Mammary epithelial cell (primary cell): ENCODE results near the gene EPG5.
"Not testable (repeated sequence)": the region's sequence is repeated elsewhere in the genome, so short reads cannot be mapped to it uniquely, and the experiment has no call there.

Experiments used
- EZH2 ChIP-seq: IDR thresholded peaks from 2 replicates; pipeline ENCODE4 v1.6.1; 2012; ENCODE audit warnings: low read length, inconsistent platforms, borderline replicate concordance
- TF ChIP-seq, protein P1 (sequence below), 2 donors: IDR thresholded peaks in 1 of 2; conservative IDR thresholded peaks in 1 of 2; 2 replicates each; pipeline ENCODE4 v1.5.1; 2011 to 2012; ENCODE audit warnings: inconsistent platforms in 2 of 2, low read length in 2 of 2, mild to moderate bottlenecking in 2 of 2, control low read depth in 1 of 2, low read depth in 1 of 2; ENCODE audit not compliant: insufficient read depth in 1 of 2; ENCODE audit errors: extremely low read depth in 1 of 2

DNA sequence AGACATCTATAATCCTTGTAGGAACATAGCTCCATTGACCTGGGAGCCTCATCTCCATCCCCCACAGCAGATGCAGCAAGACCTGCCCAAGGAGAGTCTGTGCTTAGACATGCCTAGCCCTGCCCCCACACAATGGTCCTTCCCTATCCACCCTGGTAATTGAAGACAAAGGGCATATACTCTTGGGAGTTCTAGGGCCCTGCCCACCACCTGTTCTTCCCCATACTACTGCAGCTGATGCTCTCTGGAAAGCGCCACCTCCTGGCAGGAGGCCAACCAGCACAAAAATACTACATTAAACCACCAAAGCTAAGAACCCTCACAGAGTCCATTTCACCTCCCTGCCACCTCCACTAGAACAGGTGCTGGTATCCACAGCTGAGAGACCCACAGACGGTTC lies 160.0 kb downstream of the EPG5 start:
- TF ChIP-seq, protein P1, sequence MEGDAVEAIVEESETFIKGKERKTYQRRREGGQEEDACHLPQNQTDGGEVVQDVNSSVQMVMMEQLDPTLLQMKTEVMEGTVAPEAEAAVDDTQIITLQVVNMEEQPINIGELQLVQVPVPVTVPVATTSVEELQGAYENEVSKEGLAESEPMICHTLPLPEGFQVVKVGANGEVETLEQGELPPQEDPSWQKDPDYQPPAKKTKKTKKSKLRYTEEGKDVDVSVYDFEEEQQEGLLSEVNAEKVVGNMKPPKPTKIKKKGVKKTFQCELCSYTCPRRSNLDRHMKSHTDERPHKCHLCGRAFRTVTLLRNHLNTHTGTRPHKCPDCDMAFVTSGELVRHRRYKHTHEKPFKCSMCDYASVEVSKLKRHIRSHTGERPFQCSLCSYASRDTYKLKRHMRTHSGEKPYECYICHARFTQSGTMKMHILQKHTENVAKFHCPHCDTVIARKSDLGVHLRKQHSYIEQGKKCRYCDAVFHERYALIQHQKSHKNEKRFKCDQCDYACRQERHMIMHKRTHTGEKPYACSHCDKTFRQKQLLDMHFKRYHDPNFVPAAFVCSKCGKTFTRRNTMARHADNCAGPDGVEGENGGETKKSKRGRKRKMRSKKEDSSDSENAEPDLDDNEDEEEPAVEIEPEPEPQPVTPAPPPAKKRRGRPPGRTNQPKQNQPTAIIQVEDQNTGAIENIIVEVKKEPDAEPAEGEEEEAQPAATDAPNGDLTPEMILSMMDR (conservative IDR thresholded peaks at IDR 0.05 in 1 of 2, IDR thresholded peaks at IDR 0.05 in 1 of 2; ENCODE audit: extremely low read depth in 1 of 2, insufficient read depth in 1 of 2, low read depth in 1 of 2, low read length in 2 of 2): peak in 1 of 2 donors; percentile 4
- TF ChIP-seq EZH2: not testable (repeated sequence)
